GM19025 (cell line): Measurements from ENCODE around the gene TCFL5.

ENCODE experiments used
- ATAC-seq: cut with Tn5 transposase; IDR thresholded peaks from one replicate; pipeline ENCODE4 v1.9.1; 2021; ENCODE audit warnings: mild to moderate bottlenecking, low read depth, moderate library complexity; ENCODE audit not compliant: unreplicated experiment

Gene TCFL5

GRCh38 chr20:62897666-62898065 is 36.0 kb upstream of the TCFL5 start:
- no peak for ATAC-seq

DNA sequence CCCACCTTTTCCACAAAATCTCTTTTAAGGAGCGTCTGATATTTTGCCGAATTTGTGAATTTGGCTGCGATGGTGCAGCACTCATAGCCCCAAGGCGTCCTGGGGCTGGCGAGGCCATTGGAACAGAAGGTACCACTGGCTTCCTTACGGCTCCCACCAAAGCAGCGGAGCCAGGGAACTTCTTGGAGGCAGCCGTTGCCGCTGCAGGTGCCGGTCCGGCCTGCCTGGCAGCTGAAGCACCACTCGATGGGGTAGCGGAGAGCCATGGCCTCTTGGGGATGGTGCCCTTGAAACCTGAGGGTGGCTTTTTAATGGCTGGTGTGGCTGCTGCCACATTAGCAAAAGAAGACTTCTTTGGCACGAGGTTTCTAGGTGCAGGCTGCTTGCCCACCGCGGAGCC is 34.9 kb upstream of the TCFL5 start:
- ATAC-seq, result no peak

DNA sequence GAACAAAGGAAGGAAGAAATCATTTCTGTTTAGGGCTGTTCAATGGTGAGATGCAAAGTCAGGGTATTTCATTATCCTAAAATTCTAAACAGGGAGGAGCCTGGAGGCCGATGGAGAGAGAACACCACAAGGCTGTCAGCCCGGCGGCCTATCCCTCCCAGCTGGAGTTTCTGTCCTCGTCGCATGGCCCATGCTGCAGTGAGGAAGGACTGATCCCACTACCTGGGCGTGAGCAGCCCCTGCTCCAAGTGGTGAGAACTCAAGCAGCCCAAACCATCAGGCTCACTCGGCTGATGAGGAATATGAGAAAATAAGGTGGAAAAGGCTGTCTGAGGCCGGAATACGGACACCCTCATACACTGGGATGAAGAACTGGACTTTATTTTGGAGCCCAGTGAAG is 33.9 kb upstream of the TCFL5 start:
- no peak for ATAC-seq

GRCh38 chr20:62894261-62894660 is 32.6 kb upstream of the TCFL5 start:
- no peak for ATAC-seq

DNA sequence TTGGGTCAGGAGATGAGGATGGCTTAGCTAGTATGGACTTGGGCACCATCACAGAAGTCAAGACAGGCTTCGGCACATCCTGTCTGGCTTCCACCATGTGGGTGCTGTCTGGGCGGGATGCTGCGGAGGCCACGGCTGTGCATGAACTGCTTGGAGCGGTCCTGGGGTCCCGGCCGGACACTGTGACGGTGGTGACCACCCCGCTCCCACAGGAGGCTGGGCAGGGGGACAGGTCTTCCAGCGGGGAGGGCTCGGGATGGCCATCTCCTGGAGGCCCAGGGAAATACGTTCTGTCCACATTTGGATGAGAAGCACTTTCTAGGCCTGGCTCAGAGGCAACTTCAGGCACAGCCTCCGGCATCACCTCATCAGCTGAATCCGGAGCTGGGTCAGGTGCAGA is 32.1 kb upstream of the TCFL5 start:
- no peak for ATAC-seq

DNA sequence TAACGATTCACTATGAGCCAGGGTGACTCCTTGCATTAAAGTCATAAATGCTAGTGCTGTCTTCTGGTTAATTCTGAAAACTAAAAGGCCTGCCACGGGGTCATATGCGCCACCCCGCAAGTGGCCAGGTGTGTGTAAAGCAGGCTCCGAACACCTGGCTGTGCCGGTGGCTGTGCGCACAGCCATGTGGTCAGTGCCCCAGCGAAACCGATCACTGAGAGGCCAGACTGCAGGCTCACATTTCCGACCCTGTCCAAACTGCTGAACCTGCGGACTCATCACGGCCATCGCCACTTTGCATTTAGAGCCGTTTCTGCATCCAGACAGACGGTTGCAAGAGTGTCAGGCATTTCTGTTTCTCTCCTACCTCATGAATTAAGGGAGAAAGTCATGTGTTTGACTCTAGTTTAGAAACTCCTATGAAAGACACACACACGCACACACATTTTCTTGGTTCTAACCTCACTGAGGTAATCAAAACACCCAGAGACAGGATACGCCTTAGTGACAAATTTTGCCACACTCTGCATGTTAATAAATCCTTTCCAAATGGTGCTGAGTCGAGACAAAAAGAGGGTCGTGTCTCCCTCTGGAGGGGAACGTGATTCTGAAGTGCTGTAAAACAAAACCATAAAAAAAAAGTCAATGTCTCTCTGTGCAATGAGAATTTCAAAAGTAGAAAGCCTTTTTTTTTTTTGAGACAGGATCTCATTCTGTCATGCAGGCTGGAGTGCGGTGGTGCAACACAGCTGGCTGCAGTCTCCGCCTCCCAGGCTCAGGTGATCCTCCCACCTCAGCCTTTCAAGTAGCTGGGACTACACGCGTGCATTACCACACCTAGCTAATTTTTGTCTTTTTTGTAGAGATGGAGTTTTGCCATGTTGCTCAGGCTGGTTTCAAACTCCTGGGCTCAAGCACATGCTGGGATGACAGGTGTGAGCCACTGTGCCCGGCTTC is 31.0 kb upstream of the TCFL5 start:
- no peak for ATAC-seq

DNA sequence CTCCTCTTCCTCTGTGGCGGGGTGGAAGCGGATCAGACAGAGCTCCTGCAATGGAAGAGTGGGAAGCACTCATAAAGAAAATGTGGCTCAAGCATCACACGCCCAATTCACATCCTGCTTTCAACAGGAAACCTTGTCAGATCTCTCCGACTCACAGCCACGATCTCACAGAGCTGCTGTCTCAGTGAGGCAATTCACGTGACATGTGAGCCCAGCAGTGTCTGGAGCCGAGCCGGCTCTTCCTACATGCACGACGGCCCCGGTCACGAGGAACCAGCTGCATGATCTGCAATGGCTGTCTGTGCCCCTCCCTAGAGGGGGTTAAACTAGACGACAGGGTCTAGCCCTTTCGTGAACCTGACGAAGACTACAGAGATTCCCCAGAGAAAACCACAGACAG is 29.5 kb upstream of the TCFL5 start:
- ATAC-seq, result no peak

DNA sequence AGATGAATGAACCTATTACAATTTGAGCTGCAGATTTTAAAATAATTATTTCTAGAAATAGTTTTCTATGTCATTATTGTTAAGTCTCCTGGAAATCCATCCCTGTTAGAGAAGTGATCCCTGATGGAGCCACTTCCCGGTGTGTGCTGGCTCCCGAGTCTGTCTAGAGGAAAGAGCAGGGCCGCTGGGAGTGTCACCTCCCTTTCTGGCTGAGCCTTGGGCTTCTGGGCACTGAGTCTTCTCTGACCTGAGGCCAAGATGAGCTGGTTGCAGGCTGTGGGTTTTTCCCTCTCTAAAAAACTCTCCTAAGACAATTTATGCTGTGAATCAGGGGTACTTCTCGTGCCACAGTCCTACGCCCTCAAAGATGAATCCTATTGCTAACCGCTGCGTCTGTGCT is 28.8 kb upstream of the TCFL5 start:
- ATAC-seq, result no peak

DNA sequence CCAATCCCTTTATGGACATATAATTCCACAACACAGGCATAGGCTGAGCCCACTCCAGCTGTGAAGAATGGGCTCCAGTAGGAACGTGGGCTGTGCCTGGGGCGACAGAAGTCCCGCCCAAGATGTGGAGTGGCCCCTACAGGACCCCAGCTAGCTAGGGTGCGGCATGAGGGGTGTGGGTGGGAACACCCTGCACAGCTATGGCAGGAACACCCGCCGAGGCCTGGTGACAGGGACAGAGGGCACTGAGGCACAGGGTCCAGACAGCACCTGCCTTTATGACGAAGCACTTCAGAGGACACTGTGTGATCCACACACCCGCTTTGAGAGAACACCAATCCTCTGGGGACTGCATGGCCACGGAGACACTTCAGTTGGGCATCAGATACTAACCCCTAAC is 28.2 kb upstream of the TCFL5 start:
- ATAC-seq, result no peak

DNA sequence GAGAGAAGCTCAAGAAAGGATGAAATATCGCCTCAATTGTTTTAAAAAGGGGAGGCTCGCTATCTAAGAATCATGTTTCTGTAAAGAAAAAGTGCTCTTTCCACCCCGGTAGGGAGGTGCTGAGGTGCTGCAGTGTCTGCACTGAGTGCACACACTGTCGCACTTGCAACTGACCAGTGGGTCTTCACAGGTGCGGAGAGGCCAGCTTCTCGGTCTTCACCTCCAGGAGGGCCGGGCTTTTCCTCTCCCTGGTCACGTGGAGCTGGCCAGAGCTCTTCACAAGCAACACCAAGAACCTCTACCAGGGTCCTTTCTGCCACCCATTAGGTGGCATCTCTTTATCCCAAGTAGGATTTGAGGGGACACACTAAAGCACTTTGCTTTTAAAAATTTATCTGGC is 27.8 kb upstream of the TCFL5 start:
- no peak for ATAC-seq

DNA sequence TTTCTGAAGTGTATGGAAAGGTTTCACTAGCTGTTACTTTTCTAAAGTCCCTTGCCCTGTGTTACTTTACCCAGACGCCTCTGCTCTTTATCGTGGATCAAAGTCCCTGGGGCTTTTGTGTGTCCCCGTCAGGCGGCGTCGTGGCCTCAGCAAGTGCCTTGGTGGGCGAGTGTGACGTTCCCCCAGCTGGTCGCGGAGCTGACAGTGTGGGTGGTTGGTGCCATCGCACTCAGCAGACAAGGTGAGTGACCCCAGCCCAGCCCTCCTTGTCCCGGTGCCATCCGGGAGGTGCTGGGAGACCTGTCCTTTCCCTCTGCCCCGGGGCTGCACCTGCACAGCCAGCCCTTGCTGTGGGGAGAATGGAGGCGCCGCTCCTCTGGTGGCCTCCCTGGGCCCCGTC is 27.3 kb upstream of the TCFL5 start:
- no peak for ATAC-seq

GRCh38 chr20:62888406-62888805 is 26.8 kb upstream of the TCFL5 start:
- no peak for ATAC-seq

DNA sequence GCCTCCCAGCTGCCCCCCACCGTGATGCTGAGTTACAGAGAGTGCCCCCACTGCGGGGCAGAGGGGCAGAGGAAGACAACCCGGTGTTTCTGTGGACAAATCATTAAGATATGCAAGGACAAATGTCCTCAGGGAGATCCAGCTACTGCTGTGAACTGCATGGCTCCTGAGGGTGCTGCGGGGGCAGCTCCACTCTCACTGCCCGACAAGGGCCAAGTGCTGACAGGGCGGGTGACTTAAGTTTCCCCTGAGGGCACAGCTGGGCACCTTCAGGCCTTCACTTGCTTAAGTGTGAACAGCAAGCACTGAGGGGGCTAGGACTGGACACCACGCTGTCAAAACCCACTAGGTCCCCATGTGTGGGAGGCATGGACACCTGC is 26.2 kb upstream of the TCFL5 start:
- ATAC-seq, result no peak

DNA sequence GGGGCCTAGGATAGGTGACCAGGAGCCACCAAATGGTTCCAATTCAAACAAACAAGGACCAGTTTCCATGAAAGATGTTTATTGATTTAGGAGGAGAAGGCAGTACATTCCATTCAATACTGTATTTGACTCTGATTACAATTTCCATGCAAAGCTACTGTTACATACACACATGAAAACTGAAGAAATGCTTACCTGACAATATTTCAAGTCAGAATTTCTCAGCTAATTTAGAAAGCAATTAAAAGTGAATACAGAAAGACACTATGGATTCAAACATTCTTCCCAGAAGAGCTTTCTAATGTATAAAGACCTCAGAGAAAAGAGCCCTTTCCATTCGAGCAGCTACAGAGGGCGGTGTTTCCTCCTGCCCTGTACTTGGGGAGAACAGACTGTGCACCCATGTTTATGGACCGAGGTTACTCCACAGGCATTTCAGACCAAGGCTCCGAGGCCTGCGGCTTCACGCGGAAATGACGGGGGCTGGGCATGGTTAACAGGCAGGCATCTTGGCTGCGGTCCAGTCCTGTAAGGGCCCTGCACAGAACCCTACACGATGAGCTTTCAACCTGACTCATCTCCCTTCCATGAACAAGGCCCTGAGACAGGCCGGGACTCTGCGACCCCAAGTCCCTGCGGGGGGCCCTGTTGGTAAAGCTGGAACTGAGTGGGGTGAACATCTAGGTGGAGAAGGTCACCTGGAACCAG is 25.7 kb upstream of the TCFL5 start:
- ATAC-seq, result no peak

GRCh38 chr20:62886709-62887058 is 25.1 kb upstream of the TCFL5 start:
- no peak for ATAC-seq

GRCh38 chr20:62885896-62886708 is 24.5 kb upstream of the TCFL5 start:
- ATAC-seq, result no peak

DNA sequence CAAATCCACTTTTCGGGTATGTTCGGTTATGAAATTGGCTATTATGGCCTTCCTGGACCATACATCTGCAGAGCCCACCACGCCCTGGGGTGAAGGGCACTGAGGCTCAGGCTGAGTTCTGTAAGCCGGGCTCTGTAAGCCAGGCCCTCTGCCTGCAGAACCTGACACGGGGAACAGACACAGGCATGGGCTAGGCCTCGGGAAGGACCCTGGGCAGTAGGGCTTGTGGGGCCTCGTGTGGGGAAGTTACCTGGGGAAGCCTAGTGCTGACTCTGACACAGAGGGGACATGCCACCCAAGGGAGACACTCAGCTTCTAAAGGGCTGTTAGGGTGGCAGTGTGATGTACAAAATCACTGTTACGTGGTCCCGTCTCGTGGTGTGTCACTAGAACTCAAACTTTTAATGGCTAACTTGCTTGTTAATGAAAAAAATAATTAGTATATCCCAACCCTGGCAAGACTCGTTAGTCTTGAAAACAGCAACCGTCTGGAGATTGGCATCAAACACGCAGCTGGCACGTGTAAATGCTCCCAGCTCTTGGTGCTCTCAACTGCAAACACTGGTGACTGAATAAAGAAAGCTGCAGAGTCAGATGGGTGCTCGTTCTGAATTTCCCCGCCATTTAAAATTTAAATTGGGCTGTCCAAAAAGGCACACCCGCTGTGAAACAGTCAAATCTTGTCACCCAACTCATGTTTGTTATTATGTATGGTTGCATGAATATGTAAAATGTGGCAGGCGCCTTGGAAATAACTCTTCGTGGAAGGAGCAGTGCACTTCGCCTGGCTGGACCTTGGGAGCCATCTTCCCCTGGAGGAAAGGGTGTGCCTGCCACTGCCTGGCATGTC is 23.6 kb upstream of the TCFL5 start:
- no peak for ATAC-seq

DNA sequence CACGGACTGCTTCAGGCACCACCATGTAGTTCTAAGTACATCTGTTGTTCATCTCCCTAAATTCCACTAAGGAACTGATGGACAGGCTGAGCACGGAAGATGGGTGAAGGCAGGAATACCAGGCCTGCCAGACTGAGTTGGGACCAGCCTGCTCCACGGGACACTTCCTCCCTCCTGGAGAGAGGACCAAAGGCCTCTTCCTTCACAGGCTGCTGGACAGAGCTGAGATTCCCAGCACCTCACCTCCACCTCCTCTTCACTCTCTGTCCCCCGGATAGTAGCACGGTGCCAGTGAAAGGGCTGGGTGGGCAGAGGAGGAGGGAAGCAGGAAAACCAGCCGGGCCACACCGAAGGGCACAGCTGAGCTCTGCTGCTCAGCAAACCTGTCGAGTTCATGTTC is 22.9 kb upstream of the TCFL5 start:
- no peak for ATAC-seq

GRCh38 chr20:62882426-62882825 is 20.8 kb upstream of the TCFL5 start:
- no peak for ATAC-seq

DNA sequence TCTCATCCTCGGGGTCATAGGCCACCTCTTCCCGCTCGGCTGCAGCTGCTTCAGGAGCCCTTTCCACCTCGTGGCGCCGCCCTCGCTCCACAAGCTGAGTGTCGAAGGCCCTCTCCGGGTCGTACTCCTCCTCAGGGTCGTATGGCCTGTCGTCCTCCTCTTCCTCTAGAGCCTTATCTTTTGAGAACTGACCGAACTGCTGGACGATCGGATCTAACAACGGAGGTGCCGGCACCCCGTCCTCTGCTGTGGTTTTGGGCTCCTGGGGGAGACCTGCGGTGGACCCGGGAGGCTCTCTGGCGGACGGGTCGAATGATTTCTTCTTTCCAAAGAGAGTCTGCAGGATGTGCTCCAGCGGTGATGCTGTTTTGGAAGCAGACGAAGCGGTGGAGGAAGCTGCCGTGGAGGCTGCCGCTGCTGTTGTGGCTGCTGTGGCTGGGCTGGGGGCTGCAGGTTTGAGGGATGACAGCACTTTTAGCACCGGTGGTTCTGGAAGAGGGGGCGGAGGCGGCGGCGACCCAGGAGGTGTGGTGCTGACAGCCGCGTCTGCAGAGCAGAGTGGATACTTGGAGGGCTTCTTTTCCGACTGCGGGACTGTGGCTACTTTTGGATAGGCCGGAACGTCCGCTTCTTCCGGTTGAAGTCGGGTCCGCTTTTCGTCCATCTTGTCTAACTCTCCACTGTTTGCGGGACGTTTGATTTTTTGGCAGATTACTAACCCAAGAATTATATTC is 20.2 kb upstream of the TCFL5 start:
- ATAC-seq, result no peak
